Endothelial cell of umbilical vein (primary cell): ENCODE data around the gene TMEM233. TPM values are rescaled to one million over a fixed set of nuclear protein-coding genes. Genes with fewer than 3 reads are reported as not detected.
"Not testable (repeated sequence)": the region's sequence is repeated elsewhere in the genome, so short reads cannot be mapped to it uniquely, and the experiment has no call there.

Source experiments
- BruUV-seq: library from RNA; stranded (reverse); fragments of 400-500 nt; replicated peaks from 2 replicates; lab custom pipeline; 2021; lab: Mats Ljungman, UMichigan
- CTCF ChIA-PET: fragments of 300-600, 350-600 bp; sonication (Branson Sonifier 250); formaldehyde crosslinking; loops from one replicate; lab custom pipeline; 2021; ENCODE audit warnings: antibody characterized with exemption, inconsistent platforms; lab: Charles Lee
- POLR2A ChIA-PET: fragments of 300-600, 350-600 bp; sonication (Branson Sonifier 250); formaldehyde crosslinking; loops from one replicate; lab custom pipeline; 2021; ENCODE audit warnings: antibody characterized with exemption, inconsistent platforms; lab: Charles Lee
- DNase-seq: peaks from one replicate; pipeline ENCODE4 v3.0.0-alpha.2; 2011; ENCODE audit warnings: low read depth, low spot score
- FAIRE-seq: peaks from 2 replicates; lab custom pipeline; 2011; peaks lifted over from hg19 to GRCh38; lab: Jason Lieb, UNC
- H2AFZ ChIP-seq: 2 replicates; pipeline ENCODE4 v1.6.0; 2012; ENCODE audit warnings: low read depth, low read length, control low read depth, inconsistent platforms
- H3K27ac ChIP-seq: 2 replicates; pipeline ENCODE4 v1.5.1; 2011; ENCODE audit warnings: low read depth, mild to moderate bottlenecking, control low read depth, low read length, moderate library complexity; ENCODE audit not compliant: insufficient read depth
- H3K27me3 ChIP-seq, 2 experiments: 2 replicates each; pipeline versions ENCODE4 v1.6.0 to v1.6.1; 2011; ENCODE audit warnings: low read length in 2 of 2, mixed read lengths in 1 of 2; ENCODE audit not compliant: control insufficient read depth in 2 of 2, insufficient read depth in 2 of 2
- H3K36me3 ChIP-seq, 2 experiments: 2 replicates in 1 of 2; 3 replicates in 1 of 2; pipeline ENCODE4 v1.5.1; 2011; ENCODE audit warnings: low read length in 2 of 2, mild to moderate bottlenecking in 1 of 2, moderate library complexity in 1 of 2; ENCODE audit not compliant: control insufficient read depth in 2 of 2, insufficient read depth in 2 of 2; ENCODE audit errors: extremely low read depth in 1 of 2
- H3K4me1 ChIP-seq: 3 replicates; pipeline ENCODE4 v1.5.1; 2011; ENCODE audit warnings: mild to moderate bottlenecking, low read length; ENCODE audit not compliant: control insufficient read depth, insufficient read depth; ENCODE audit errors: extremely low read depth
- H3K4me2 ChIP-seq: 2 replicates; pipeline ENCODE4 v1.6.1; 2011; ENCODE audit warnings: low read length, control low read depth, mixed read lengths; ENCODE audit not compliant: insufficient read depth
- H3K4me3 ChIP-seq, 3 experiments: fragments of 200-600 bp in 1 of 3; sonication (generic), shearing (Covaris generic) in 1 of 3; replicated peaks in 1 of 3; 2 replicates each; pipeline ENCODE4 v1.5.1; 2011 to 2016; ENCODE audit warnings: control low read depth in 3 of 3, low read length in 3 of 3, mild to moderate bottlenecking in 2 of 3, inconsistent platforms in 1 of 3, low read depth in 1 of 3, moderate library complexity in 1 of 3; ENCODE audit not compliant: insufficient read depth in 1 of 3
- H3K79me2 ChIP-seq: 2 replicates; pipeline ENCODE4 v1.6.0; 2012; ENCODE audit warnings: low read length, inconsistent platforms; ENCODE audit not compliant: control insufficient read depth, insufficient read depth
- H3K9ac ChIP-seq: replicated peaks from 2 replicates; pipeline ENCODE3; 2011; ENCODE audit warnings: low read length, control low read depth; ENCODE audit not compliant: insufficient read depth; ENCODE audit errors: extremely low read depth
- H3K9me1 ChIP-seq: replicated peaks from 3 replicates; pipeline ENCODE4 v1.6.0; 2011; ENCODE audit warnings: mild to moderate bottlenecking, low read length; ENCODE audit not compliant: control insufficient read depth, insufficient read depth; ENCODE audit errors: extremely low read depth
- H3K9me3 ChIP-seq: replicated peaks from 2 replicates; pipeline ENCODE4 v1.5.1; 2012; ENCODE audit warnings: low read length, inconsistent platforms; ENCODE audit not compliant: control insufficient read depth, insufficient read depth
- H4K20me1 ChIP-seq: replicated peaks from 2 replicates; pipeline ENCODE3; 2011; ENCODE audit warnings: mild to moderate bottlenecking, low read length; ENCODE audit not compliant: control insufficient read depth, insufficient read depth; ENCODE audit errors: extremely low read depth
- EZH2 ChIP-seq: IDR thresholded peaks from 2 replicates; pipeline ENCODE4 v1.6.1; 2012; ENCODE audit warnings: borderline replicate concordance, low read depth, mild to moderate bottlenecking, moderate library complexity, low read length, inconsistent platforms; ENCODE audit not compliant: severe bottlenecking
- GATA2 ChIP-seq: IDR thresholded peaks from 2 replicates; pipeline ENCODE4 v1.7.0; 2011; ENCODE audit warnings: low read depth, mild to moderate bottlenecking, moderate library complexity, mixed read lengths, low read length; ENCODE audit not compliant: insufficient read length, insufficient read depth
- JUN ChIP-seq: IDR thresholded peaks from 2 replicates; pipeline ENCODE4 v1.6.1; 2011; ENCODE audit warnings: borderline replicate concordance, low read depth; ENCODE audit not compliant: insufficient read length, insufficient read depth
- MAX ChIP-seq: IDR thresholded peaks from 2 replicates; pipeline ENCODE4 v1.6.1; 2011; ENCODE audit not compliant: insufficient read depth, insufficient read length
- POLR2AphosphoS5 ChIP-seq: IDR thresholded peaks from 2 replicates; pipeline ENCODE4 v1.6.1; 2012; ENCODE audit warnings: low read depth, mild to moderate bottlenecking, control low read depth, low read length, moderate library complexity; ENCODE audit not compliant: insufficient read depth
- dilution Hi-C: fragments of 300-500 bp; cut with MboI; formaldehyde crosslinking; loops from one replicate; pipeline ENCODE4 v1.15.0; 2019; ENCODE audit warnings: low sequenced_read_pairs; ENCODE audit not compliant: extremely low pct_ligation_motif_present
- intact Hi-C: fragments of 100-400 bp; cut with micrococcal nuclease; formaldehyde crosslinking; loops from one replicate; pipeline ENCODE4 v1.10.0; 2022
- polyA plus RNA-seq, 4 experiments: library from polyadenylated mRNA; depleted of rRNA in 3 of 4; stranded (reverse) in 3 of 4; unstranded in 1 of 4; fragments of >200 nt; gene quantifications; 2 replicates each; pipeline versions ENCODE4 v1.2.1 to v1.2.3, GENCODE V29; 2011 to 2012; ENCODE audit warnings: missing spikeins in 1 of 4
- total RNA-seq: library from RNA; stranded (reverse); gene quantifications from 2 replicates; pipeline ENCODE4 v1.2.3, GENCODE V29; 2021

TMEM233 gene
- total and polyA plus RNA-seq, 2 donors (not counting 3 experiments of a cell fraction or from before 2014, with no cell fraction given), result 0.01 TPM; not detected in 1

- intact Hi-C loops (no loop called here), dilution Hi-C loops (no loop called here)
- Histone ChIP-seq H3K9ac (no peak overlapping the region), H3K9me3 (no peaks in the 10 kb centered on the region), H3K4me1 (peaks cover 8% of the 10 kb centered on the region), H3K9me1 (no peaks in the 10 kb centered on the region), H3K79me2 (no peaks in the 10 kb centered on the region), H4K20me1 (no peaks in the 10 kb centered on the region), H3K4me2 (no peak overlapping the region), H3K36me3 (no peaks in the 10 kb centered on the region), H3K27me3 (no peaks in the 10 kb centered on the region), H3K27ac (no peak overlapping the region), H3K4me3 (no peak overlapping the region), H2AFZ (no peak overlapping the region)
- CTCF ChIA-PET, result no interaction called here
- no peak for DNase-seq
- BruUV-seq, result no TSS peak
- POLR2A ChIA-PET, result no interaction called here
- FAIRE-seq, result no peak
- no peak for TF ChIP-seq MAX
- TF ChIP-seq POLR2AphosphoS5, result no peak
- no peak for TF ChIP-seq GATA2
- TF ChIP-seq EZH2, result no peak
- TF ChIP-seq JUN, result no peak
Measured at GRCh38 chr12:119615518-119616475, 22.2 kb downstream of the TMEM233 start.

- intact Hi-C loops, H3K9me3 ChIP-seq, H3K4me3 ChIP-seq, FAIRE-seq, H3K9me1 ChIP-seq, H3K27ac ChIP-seq, H3K9ac ChIP-seq, POLR2A ChIA-PET, DNase-seq, dilution Hi-C loops, H3K4me1 ChIP-seq, H4K20me1 ChIP-seq, BruUV-seq, H3K4me2 ChIP-seq, H2AFZ ChIP-seq, H3K79me2 ChIP-seq, H3K36me3 ChIP-seq, H3K27me3 ChIP-seq: not testable (repeated sequence)
- CTCF ChIA-PET, result interaction anchor here (0.6 kb wide), 1 partner anchor 131 kb away, joined by 3 read pairs; no protein-coding TSS in a partner anchor
Measured at GRCh38 chr12:119618328-119618896, 24.8 kb downstream of the TMEM233 start.
